Left ventricle myocardium inferior (tissue), 1 donor: ENCODE data around the gene LAMC3. TPM values are rescaled to one million over a fixed set of nuclear protein-coding genes. Genes with fewer than 3 reads are reported as not detected.

Source experiments
- DNase-seq: peaks from one replicate; pipeline ENCODE4 v3.0.0-alpha.2; 2020
- H3K27ac ChIP-seq: fragments of 200-600 bp; replicated peaks from 2 replicates; pipeline ENCODE4 v1.8.0; 2021
- H3K27me3 ChIP-seq: fragments of 200-600 bp; 2 replicates; pipeline ENCODE4 v1.8.0; 2021; ENCODE audit warnings: low read depth
- H3K36me3 ChIP-seq: fragments of 200-600 bp; 2 replicates; pipeline ENCODE4 v1.8.0; 2021
- H3K4me1 ChIP-seq: fragments of 200-600 bp; 2 replicates; pipeline ENCODE4 v1.8.0; 2021
- H3K4me3 ChIP-seq: fragments of 200-600 bp; 2 replicates; pipeline ENCODE4 v1.8.0; 2021; ENCODE audit warnings: mild to moderate bottlenecking, moderate library complexity
- H3K9me3 ChIP-seq: fragments of 200-600 bp; replicated peaks from 2 replicates; pipeline ENCODE4 v1.8.0; 2021
- CTCF ChIP-seq: fragments of 200-600 bp; IDR thresholded peaks from 2 replicates; pipeline ENCODE4 v1.8.0; 2021; ENCODE audit warnings: antibody characterized with exemption, mild to moderate bottlenecking, borderline replicate concordance
- intact Hi-C: fragments of 100-400 bp; cut with micrococcal nuclease; formaldehyde crosslinking; loops from one replicate; pipeline ENCODE4 v1.11.0; 2022
- total RNA-seq: library from RNA; stranded (reverse); fragmentation: NEBNext Ultra II Directional; extraction: Animal tissue kit (Norgen Biotek cat#: 25700); gene quantifications from one replicate; pipeline ENCODE4 v1.2.1, GENCODE V29; 2021
- donor health status: DM: no; HTN: yes; CAD: no; lungs with severe emphysema.

The LAMC3 gene
- total RNA-seq, 1 donor from 2014 or later: 0.66 TPM

- no peak overlapping the region for H3K4me3 ChIP-seq
- no peak for DNase-seq
- no peaks in the 10 kb centered on the region for H3K4me1 ChIP-seq
- TF ChIP-seq CTCF: no peak
- H3K36me3 ChIP-seq: no peaks in the 10 kb centered on the region
- intact Hi-C loops: no loop called here
- no peaks in the 10 kb centered on the region for H3K9me3 ChIP-seq
- peak overlapping the region; percentile 52 for H3K27ac ChIP-seq
- H3K27me3 ChIP-seq: peaks cover 2% of the 10 kb centered on the region
Measured at GRCh38 chr9:131081868-131082267, 72.9 kb downstream of the LAMC3 start.

- no peak for TF ChIP-seq CTCF
- Histone ChIP-seq H3K4me1 (no peaks in the 10 kb centered on the region), H3K27me3 (peaks cover 2% of the 10 kb centered on the region), H3K36me3 (no peaks in the 10 kb centered on the region), H3K4me3 (no peak overlapping the region), H3K27ac (peak overlapping the region; percentile 64), H3K9me3 (no peaks in the 10 kb centered on the region)
- no peak for DNase-seq
- intact Hi-C loops: no loop called here
Measured at GRCh38 chr9:131082774-131083512, 74.0 kb downstream of the LAMC3 start.

GRCh38 chr9:131084661-131085369 lies 75.8 kb downstream of the LAMC3 start:
- intact Hi-C loops: no loop called here
- TF ChIP-seq CTCF: no peak
- no peaks in the 10 kb centered on the region for H3K36me3 ChIP-seq
- no peaks in the 10 kb centered on the region for H3K4me1 ChIP-seq
- H3K27me3 ChIP-seq: peaks cover 2% of the 10 kb centered on the region
- no peak overlapping the region for H3K4me3 ChIP-seq
- H3K9me3 ChIP-seq: no peaks in the 10 kb centered on the region
- H3K27ac ChIP-seq: no peak overlapping the region
- DNase-seq: no peak

GRCh38 chr9:131085370-131086122 lies 76.6 kb downstream of the LAMC3 start:
- DNase-seq: no peak
- H3K4me1 ChIP-seq: no peaks in the 10 kb centered on the region
- H3K36me3 ChIP-seq: no peaks in the 10 kb centered on the region
- peaks cover 2% of the 10 kb centered on the region for H3K27me3 ChIP-seq
- no peaks in the 10 kb centered on the region for H3K9me3 ChIP-seq
- H3K4me3 ChIP-seq: no peak overlapping the region
- H3K27ac ChIP-seq: no peak overlapping the region
- no peak for TF ChIP-seq CTCF
- intact Hi-C loops: no loop called here

- intact Hi-C loops: no loop called here
- Histone ChIP-seq H3K27ac (no peak overlapping the region), H3K9me3 (no peaks in the 10 kb centered on the region), H3K27me3 (peaks cover 5% of the 10 kb centered on the region), H3K4me3 (no peak overlapping the region), H3K4me1 (no peaks in the 10 kb centered on the region), H3K36me3 (no peaks in the 10 kb centered on the region)
- DNase-seq: no peak
- no peak for TF ChIP-seq CTCF
Measured at GRCh38 chr9:131087354-131087893, 78.5 kb downstream of the LAMC3 start.
